Karpas-422 (cell line): ENCODE measurements around the gene USP15. TPM values are rescaled to one million over a fixed set of nuclear protein-coding genes. Genes with fewer than 3 reads are reported as not detected.

Source experiments
- DNase-seq: peaks from one replicate; pipeline ENCODE4 v3.0.0-alpha.2; 2015
- H2AFZ ChIP-seq: fragments of 200-600 bp; sonication (generic); 2 replicates; pipeline ENCODE4 v1.6.1; 2014; ENCODE audit warnings: antibody characterized with exemption, low read length, mixed read lengths
- H3K27ac ChIP-seq: fragments of 200-600 bp; sonication (generic); 2 replicates; pipeline ENCODE4 v1.5.1; 2014; ENCODE audit warnings: mild to moderate bottlenecking, low read length, moderate library complexity
- H3K27me3 ChIP-seq: fragments of 200-600 bp; sonication (generic); 2 replicates; pipeline ENCODE4 v1.6.1; 2014; ENCODE audit warnings: low read length, mixed read lengths
- H3K36me3 ChIP-seq: fragments of 200-600 bp; sonication (generic); 2 replicates; pipeline ENCODE4 v1.6.1; 2014; ENCODE audit warnings: low read length, mixed read lengths; ENCODE audit not compliant: insufficient read depth
- H3K4me1 ChIP-seq: fragments of 200-600 bp; sonication (generic); 2 replicates; pipeline ENCODE4 v1.6.1; 2014; ENCODE audit warnings: mild to moderate bottlenecking, low read length, mixed read lengths
- H3K4me2 ChIP-seq: fragments of 200-600 bp; sonication (generic); 2 replicates; pipeline ENCODE4 v1.6.1; 2014; ENCODE audit warnings: low read length, low read depth, mild to moderate bottlenecking; ENCODE audit not compliant: poor library complexity, severe bottlenecking
- H3K4me3 ChIP-seq: fragments of 200-600 bp; sonication (generic); 2 replicates; pipeline ENCODE4 v1.5.1; 2014; ENCODE audit warnings: mild to moderate bottlenecking, antibody characterized with exemption, low read length, mixed read lengths
- H3K79me2 ChIP-seq: fragments of 200-600 bp; sonication (generic); 2 replicates; pipeline ENCODE4 v1.6.1; 2014; ENCODE audit warnings: mild to moderate bottlenecking, low read length, mixed read lengths
- H3K9ac ChIP-seq: fragments of 200-600 bp; sonication (generic); 2 replicates; pipeline ENCODE4 v1.6.0; 2014; ENCODE audit warnings: low read length
- H3K9me2 ChIP-seq: fragments of 200-600 bp; sonication (generic), shearing (Covaris generic); replicated peaks from 2 replicates; pipeline ENCODE4 v1.6.0; 2014; ENCODE audit warnings: mild to moderate bottlenecking, low read length, moderate library complexity; ENCODE audit not compliant: insufficient read depth
- H3K9me3 ChIP-seq: fragments of 300-700, 200-600 bp; sonication (generic); 2 replicates; pipeline ENCODE4 v1.6.1; 2014; ENCODE audit warnings: low read length, mixed read lengths
- H4K20me1 ChIP-seq: fragments of 200-600 bp; sonication (generic); 2 replicates; pipeline ENCODE4 v1.6.1; 2014; ENCODE audit warnings: mild to moderate bottlenecking, antibody characterized with exemption, low read length, low read depth; ENCODE audit not compliant: insufficient read depth
- total RNA-seq: library from RNA; depleted of rRNA; stranded (reverse); fragments of >200 nt; shearing (Covaris generic); gene quantifications from 2 replicates; pipeline ENCODE4 v1.2.3, GENCODE V29; 2014; ENCODE audit warnings: low replicate concordance

Gene USP15
- total RNA-seq, 1 experiment from 2014 or later, result 96.0 TPM

DNA sequence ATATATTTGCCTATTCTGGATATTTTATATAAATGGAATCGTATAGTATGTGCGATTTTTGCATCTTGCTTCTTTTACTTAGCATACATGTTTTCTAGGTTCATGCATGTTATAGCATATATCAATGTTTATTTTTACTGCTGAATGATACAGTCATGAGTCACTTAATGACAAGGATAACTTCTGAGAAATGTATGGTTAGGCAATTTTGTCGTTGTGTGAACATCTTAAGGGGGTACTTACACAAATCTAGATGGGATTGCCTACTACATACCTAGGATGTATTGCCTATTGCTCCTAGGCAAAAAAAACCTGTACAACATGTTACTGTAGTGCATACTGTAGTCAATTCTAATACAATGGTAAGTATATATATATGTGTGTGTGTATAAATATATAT, 8.8 kb downstream of the USP15 start:
- no peak overlapping the region for H2AFZ ChIP-seq
- H3K4me2 ChIP-seq, result no peak overlapping the region
- no peak overlapping the region for H3K4me3 ChIP-seq
- no peaks in the 10 kb centered on the region for H3K9me2 ChIP-seq
- H3K9ac ChIP-seq, result no peak overlapping the region
- peaks cover 100% of the 10 kb centered on the region for H3K79me2 ChIP-seq
- peaks cover 6% of the 10 kb centered on the region; the same call in 1 of the 2 replicates for H4K20me1 ChIP-seq
- peaks cover 34% of the 10 kb centered on the region; the same call in 1 of the 2 replicates for H3K36me3 ChIP-seq
- H3K9me3 ChIP-seq, result no peaks in the 10 kb centered on the region
- no peaks in the 10 kb centered on the region for H3K27me3 ChIP-seq
- no peak overlapping the region for H3K27ac ChIP-seq
- H3K4me1 ChIP-seq, result peaks cover 36% of the 10 kb centered on the region
- no peak for DNase-seq

DNA sequence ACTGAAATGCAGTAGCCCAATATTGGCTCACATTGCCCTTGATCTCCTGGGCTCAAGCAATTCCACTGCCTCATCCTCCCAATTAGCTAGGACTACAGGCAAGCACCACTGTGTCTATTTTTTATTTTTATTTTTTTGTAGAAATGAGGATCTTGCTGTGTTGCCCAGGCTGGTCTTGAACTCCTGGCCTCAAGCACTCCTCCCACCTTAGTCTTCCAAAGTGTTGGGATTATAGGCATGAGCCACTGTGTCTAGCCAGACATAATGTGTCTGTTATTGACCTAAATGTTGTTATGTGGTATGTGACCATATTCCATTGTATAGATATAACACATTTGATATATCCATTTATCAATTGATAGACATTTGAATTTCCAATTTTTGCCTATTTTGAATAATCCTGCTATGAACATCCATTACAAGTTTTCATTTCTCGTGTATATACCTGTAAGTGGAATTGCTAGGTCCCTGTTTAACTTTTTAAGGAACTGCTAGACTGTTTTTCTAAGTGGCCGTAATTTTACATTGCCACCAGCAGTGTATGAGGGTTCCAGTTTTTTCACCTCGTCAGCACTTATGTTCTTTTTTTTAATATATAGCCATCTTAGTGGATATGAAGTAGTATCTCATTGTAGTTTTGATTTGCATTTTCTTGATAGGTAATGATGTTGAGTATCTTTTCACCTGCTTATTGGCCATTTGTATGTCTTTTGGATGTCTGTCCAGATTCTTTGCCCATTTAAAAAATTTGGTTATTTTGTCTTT, 9.4 kb downstream of the USP15 start:
- no peak overlapping the region for H3K4me2 ChIP-seq
- no peak overlapping the region for H3K9ac ChIP-seq
- H2AFZ ChIP-seq, result no peak overlapping the region
- no peak overlapping the region for H3K4me3 ChIP-seq
- H3K36me3 ChIP-seq, result peaks cover 29% of the 10 kb centered on the region; the same call in 1 of the 2 replicates
- no peaks in the 10 kb centered on the region for H3K9me3 ChIP-seq
- DNase-seq, result no peak
- peaks cover 6% of the 10 kb centered on the region; the same call in 1 of the 2 replicates for H4K20me1 ChIP-seq
- H3K4me1 ChIP-seq, result peaks cover 30% of the 10 kb centered on the region
- H3K9me2 ChIP-seq, result no peaks in the 10 kb centered on the region
- H3K79me2 ChIP-seq, result peaks cover 100% of the 10 kb centered on the region
- no peak overlapping the region for H3K27ac ChIP-seq
- no peaks in the 10 kb centered on the region for H3K27me3 ChIP-seq

DNA sequence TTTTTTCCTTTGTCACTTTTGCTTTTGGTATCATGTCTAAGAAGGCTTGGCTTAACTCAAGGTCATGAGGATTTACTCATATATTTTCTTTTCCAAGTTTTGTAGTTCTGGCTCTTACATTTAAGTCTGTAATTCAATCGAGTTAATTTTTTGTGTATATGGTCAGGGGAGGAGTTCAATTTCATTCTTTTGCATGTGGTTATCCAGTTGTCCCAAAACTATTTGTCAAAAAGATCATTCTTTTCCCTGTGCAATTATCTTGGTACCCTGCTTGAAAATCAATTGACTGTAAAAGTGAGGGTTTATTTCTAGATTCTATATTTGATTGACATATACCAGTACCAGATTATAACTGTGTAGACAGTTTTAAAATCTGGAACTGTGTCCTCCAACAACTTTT, 10.2 kb downstream of the USP15 start:
- H4K20me1 ChIP-seq, result peaks cover 6% of the 10 kb centered on the region; the same call in 1 of the 2 replicates
- no peak overlapping the region for H3K4me2 ChIP-seq
- peaks cover 24% of the 10 kb centered on the region for H3K4me1 ChIP-seq

DNA sequence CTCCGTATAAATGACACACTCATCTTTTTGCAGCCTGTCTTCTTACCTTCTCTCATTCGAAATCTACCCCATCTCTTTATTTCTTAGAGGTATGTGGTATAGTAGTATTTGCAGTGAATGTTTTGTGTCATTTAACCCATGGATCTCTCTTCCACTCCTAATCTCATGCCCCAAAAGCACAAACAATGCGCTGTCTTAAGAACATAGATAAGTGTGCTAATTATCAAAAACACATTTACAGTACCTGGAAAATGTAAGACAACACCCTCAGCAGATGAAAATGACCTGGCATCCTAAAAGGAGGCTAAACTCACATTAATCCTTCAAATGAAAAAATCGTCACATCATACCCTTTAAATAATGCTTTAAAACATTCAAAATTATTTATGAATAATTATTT, 10.7 kb downstream of the USP15 start:
- no peak overlapping the region for H3K27ac ChIP-seq
- H3K79me2 ChIP-seq, result peaks cover 100% of the 10 kb centered on the region
- no peak overlapping the region for H3K4me3 ChIP-seq
- no peaks in the 10 kb centered on the region for H3K9me2 ChIP-seq
- H3K9me3 ChIP-seq, result no peaks in the 10 kb centered on the region
- no peaks in the 10 kb centered on the region for H3K27me3 ChIP-seq
- H3K36me3 ChIP-seq, result peaks cover 23% of the 10 kb centered on the region; the same call in 1 of the 2 replicates
- H3K9ac ChIP-seq, result no peak overlapping the region
- H4K20me1 ChIP-seq, result peaks cover 6% of the 10 kb centered on the region; the same call in 1 of the 2 replicates
- DNase-seq, result no peak
- H3K4me2 ChIP-seq, result no peak overlapping the region
- no peak overlapping the region for H2AFZ ChIP-seq
- H3K4me1 ChIP-seq, result peaks cover 19% of the 10 kb centered on the region

More for the DNA sequence above, 10.2 kb downstream of the USP15 start:
- DNase-seq, result no peak
- H3K27ac ChIP-seq, result no peak overlapping the region
- no peak overlapping the region for H3K9ac ChIP-seq
- H3K79me2 ChIP-seq, result peaks cover 100% of the 10 kb centered on the region
- no peak overlapping the region for H3K4me3 ChIP-seq
- H3K36me3 ChIP-seq, result peaks cover 23% of the 10 kb centered on the region; the same call in 1 of the 2 replicates
- no peaks in the 10 kb centered on the region for H3K27me3 ChIP-seq
- H3K9me2 ChIP-seq, result no peaks in the 10 kb centered on the region
- no peak overlapping the region for H2AFZ ChIP-seq
- no peaks in the 10 kb centered on the region for H3K9me3 ChIP-seq

DNA sequence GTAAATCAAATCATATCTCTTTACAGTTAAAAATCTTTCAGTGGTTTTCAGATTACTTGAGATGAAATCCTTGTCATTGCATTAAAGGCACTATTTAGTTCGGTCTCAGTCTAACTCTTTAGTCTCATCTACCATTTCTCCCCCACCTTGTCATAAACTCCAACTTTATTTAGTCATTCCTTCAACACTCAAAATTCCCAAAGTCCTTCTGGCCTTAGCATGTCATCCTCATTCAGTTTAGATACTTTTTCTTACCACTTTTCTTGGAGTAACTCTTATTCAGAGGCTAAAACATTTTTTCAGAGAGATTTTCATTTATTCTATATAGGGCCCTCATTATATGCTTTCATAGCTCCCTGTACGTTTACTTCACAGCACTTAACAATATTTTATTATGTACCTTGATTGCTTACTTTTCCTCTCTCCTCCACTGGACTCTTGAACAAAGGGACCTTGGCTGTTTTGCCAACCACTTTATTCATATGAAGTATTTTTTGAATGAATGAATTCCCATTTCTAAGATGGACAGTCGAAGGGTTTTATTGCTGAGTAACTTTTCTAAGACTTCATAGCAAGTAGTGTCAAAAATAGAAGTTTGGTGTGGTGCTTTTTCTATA, 12.8 kb downstream of the USP15 start:
- Histone ChIP-seq H3K4me1 (no peaks in the 10 kb centered on the region), H3K9ac (no peak overlapping the region)

DNA sequence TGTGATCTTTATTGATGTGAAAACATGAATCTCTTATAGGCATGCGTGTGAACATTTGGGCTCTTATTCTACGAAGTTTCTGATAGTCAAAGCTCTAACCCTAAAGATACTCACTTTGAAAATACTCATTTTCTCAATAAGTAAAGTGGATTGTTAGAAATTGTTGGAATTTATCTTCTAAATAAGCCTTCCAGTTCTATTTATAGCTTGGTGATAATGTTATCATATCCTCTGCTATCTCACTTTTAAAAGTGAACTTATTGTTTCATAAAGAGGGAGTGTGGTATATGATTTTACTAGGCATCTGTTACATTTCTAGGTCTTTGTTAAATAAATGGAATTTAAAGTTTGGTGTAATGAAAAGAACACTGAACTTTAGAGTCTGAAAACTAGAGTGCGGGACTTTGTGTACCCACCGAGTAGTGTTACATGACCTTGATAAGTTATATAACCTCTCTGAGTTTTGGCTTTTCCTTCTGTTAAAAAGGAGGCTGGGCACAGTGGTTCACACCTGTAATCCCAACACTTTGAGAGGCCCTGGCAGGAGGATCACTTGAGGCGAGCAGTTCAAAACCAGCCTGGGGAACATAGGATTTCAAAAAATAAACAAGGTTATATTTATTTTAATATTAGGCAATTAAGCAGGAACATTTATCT, 13.6 kb downstream of the USP15 start:
- H3K27ac ChIP-seq, result no peak overlapping the region
- H3K9me3 ChIP-seq, result no peaks in the 10 kb centered on the region
- H2AFZ ChIP-seq, result no peak overlapping the region
- no peaks in the 10 kb centered on the region for H3K9me2 ChIP-seq
- H3K4me2 ChIP-seq, result no peak overlapping the region
- no peaks in the 10 kb centered on the region for H4K20me1 ChIP-seq
- no peak overlapping the region for H3K4me3 ChIP-seq
- peaks cover 24% of the 10 kb centered on the region; the same call in 1 of the 2 replicates for H3K36me3 ChIP-seq
- no peak overlapping the region for H3K9ac ChIP-seq
- H3K4me1 ChIP-seq, result no peaks in the 10 kb centered on the region
- H3K27me3 ChIP-seq, result no peaks in the 10 kb centered on the region
- DNase-seq, result no peak
- peaks cover 100% of the 10 kb centered on the region for H3K79me2 ChIP-seq

More for the DNA sequence above, 12.8 kb downstream of the USP15 start:
- Histone ChIP-seq H3K9me2 (no peaks in the 10 kb centered on the region), H4K20me1 (no peaks in the 10 kb centered on the region), H3K9me3 (no peaks in the 10 kb centered on the region), H3K27me3 (no peaks in the 10 kb centered on the region), H3K79me2 (peaks cover 100% of the 10 kb centered on the region), H2AFZ (no peak overlapping the region), H3K27ac (no peak overlapping the region), H3K4me2 (no peak overlapping the region), H3K4me3 (no peak overlapping the region), H3K36me3 (peaks cover 23% of the 10 kb centered on the region; the same call in 1 of the 2 replicates)
- DNase-seq, result no peak

DNA sequence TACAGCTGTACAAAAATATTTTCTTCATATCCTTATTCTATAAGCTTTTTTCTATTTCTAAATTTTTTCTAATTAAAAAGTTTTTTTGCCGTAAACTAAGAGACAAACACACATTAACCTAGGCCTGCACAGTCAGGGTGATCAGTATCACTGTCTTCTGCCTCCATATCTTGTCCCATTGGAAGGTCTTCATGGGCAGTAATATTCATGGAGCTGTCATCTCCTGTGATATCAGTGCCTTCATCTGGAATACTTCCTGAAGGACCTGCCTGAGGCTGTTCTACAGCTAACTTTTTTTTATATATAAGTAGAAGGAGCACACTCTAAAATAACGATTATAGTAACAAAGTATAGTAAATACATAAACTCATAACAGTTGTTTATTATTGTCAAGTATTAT, 17.8 kb downstream of the USP15 start:
- no peaks in the 10 kb centered on the region; the same call in 1 of the 2 replicates for H4K20me1 ChIP-seq
- H3K27ac ChIP-seq, result no peak overlapping the region
- no peak overlapping the region for H3K4me3 ChIP-seq
- no peaks in the 10 kb centered on the region for H3K4me1 ChIP-seq
- H3K4me2 ChIP-seq, result no peak overlapping the region
- no peaks in the 10 kb centered on the region for H3K9me2 ChIP-seq
- peaks cover 10% of the 10 kb centered on the region; the same call in 1 of the 2 replicates for H3K36me3 ChIP-seq
- no peak overlapping the region for H2AFZ ChIP-seq
- H3K27me3 ChIP-seq, result no peaks in the 10 kb centered on the region
- DNase-seq, result no peak
- H3K79me2 ChIP-seq, result peaks cover 100% of the 10 kb centered on the region
- 0 out of 2 replicates have a peak, but pooled peaks cover 4% of the 10 kb centered on the region for H3K9me3 ChIP-seq
- H3K9ac ChIP-seq, result no peak overlapping the region

DNA sequence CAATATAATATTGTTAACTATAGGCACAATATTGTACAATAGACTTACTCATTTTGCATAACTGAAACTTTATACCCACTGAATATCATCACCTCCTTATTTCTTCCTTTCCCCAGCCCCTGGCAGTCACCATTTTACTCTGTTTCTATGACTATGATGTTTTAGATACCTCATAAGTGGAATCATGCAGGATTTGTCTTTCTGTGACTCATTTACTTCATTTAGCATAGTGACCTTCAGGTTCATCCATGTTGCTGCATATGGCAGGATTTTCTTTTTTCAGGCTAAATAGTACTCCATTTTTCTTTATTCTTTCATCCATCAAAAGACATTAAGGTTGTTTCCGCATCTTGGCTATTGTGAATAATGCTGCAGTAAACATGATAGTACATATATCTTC, 18.9 kb downstream of the USP15 start:
- H4K20me1 ChIP-seq, result no peaks in the 10 kb centered on the region; the same call in 1 of the 2 replicates
- H3K9me3 ChIP-seq, result 0 out of 2 replicates have a peak, but pooled peaks cover 4% of the 10 kb centered on the region

More for the DNA sequence above, 18.9 kb downstream of the USP15 start:
- Histone ChIP-seq H3K9me2 (no peaks in the 10 kb centered on the region), H3K27ac (no peak overlapping the region), H3K27me3 (no peaks in the 10 kb centered on the region), H3K4me1 (no peaks in the 10 kb centered on the region), H2AFZ (no peak overlapping the region), H3K36me3 (peaks cover 13% of the 10 kb centered on the region), H3K79me2 (peaks cover 100% of the 10 kb centered on the region), H3K9ac (no peak overlapping the region), H3K4me2 (no peak overlapping the region), H3K4me3 (no peak overlapping the region)
- no peak for DNase-seq
